HL-60 (cell line): Measurements from ENCODE around the gene HOXD3.

Experiments used
- DNase-seq, 2 experiments: peaks; one replicate each; pipeline ENCODE4 v3.0.0-alpha.2; 2010 to 2020; ENCODE audit warnings: low read depth in 1 of 2, low spot score in 1 of 2
- H3K27ac ChIP-seq: fragments of 250-450 bp; sonication (Bioruptor Pico); replicated peaks from 2 replicates; pipeline ENCODE4 v1.5.1; 2020; ENCODE audit warnings: mild to moderate bottlenecking, moderate library complexity
- H3K27me3 ChIP-seq: fragments of 250-450 bp; sonication (Bioruptor Pico); 2 replicates; pipeline ENCODE4 v1.5.1; 2021; ENCODE audit warnings: mild to moderate bottlenecking, moderate library complexity; ENCODE audit not compliant: insufficient read depth, poor library complexity, severe bottlenecking
- H3K4me3 ChIP-seq: replicated peaks from 2 replicates; pipeline ENCODE4 v1.5.1; 2011; ENCODE audit warnings: mild to moderate bottlenecking, control low read depth, low read length; ENCODE audit not compliant: insufficient read depth
- CTCF ChIP-seq: IDR thresholded peaks from one replicate; pipeline ENCODE4 v1.5.1; 2011; ENCODE audit warnings: low read length, control low read depth, inconsistent platforms; ENCODE audit not compliant: insufficient read depth
- GABPA ChIP-seq: IDR thresholded peaks from 2 replicates; pipeline ENCODE4 v1.6.1; 2012; ENCODE audit warnings: low read depth
- POLR2AphosphoS5 ChIP-seq: IDR thresholded peaks from 2 replicates; pipeline ENCODE4 v1.6.1; 2012; ENCODE audit warnings: low read depth
- REST ChIP-seq: IDR thresholded peaks from 2 replicates; pipeline ENCODE4 v1.6.1; 2012; ENCODE audit warnings: low read depth; ENCODE audit not compliant: insufficient replicate concordance
- SPI1 ChIP-seq: IDR thresholded peaks from 2 replicates; pipeline ENCODE4 v1.6.1; 2012; ENCODE audit warnings: low read depth, mild to moderate bottlenecking, borderline replicate concordance

Gene HOXD3

GRCh38 chr2:176156301-176156806 is 753 bp upstream of the HOXD3 start:
- H3K27ac ChIP-seq = no peak overlapping the region
- no peak for DNase-seq
- H3K27me3 ChIP-seq = peaks cover 72% of the 10 kb centered on the region
- no peak for TF ChIP-seq GABPA
- TF ChIP-seq CTCF = no peak
- no peak for TF ChIP-seq REST
- TF ChIP-seq SPI1 = no peak
- TF ChIP-seq POLR2AphosphoS5 = no peak
- no peak overlapping the region for H3K4me3 ChIP-seq

- peaks cover 82% of the 10 kb centered on the region for H3K27me3 ChIP-seq
- H3K4me3 ChIP-seq = no peak overlapping the region
- no peak for DNase-seq
Observed at GRCh38 chr2:176157499-176158185, 535 bp downstream of the HOXD3 start.

More at GRCh38 chr2:176157499-176158185, 535 bp downstream of the HOXD3 start:
- no peak for TF ChIP-seq CTCF
- TF ChIP-seq SPI1 = no peak
- no peak for TF ChIP-seq GABPA
- TF ChIP-seq POLR2AphosphoS5 = no peak
- TF ChIP-seq REST = no peak
- no peak overlapping the region for H3K27ac ChIP-seq
